IPS DF 19.7 (cell line): ENCODE data around the gene CACNG8.
A peak's percentile ranks its signal among the peaks of the same experiment; 100 is the strongest.
"Not testable (repeated sequence)": the region's sequence is repeated elsewhere in the genome, so short reads cannot be mapped to it uniquely, and the experiment has no call there.

ENCODE experiments used
- DNase-seq: peaks from one replicate; pipeline ENCODE4 v3.0.0-alpha.2; 2013; ENCODE audit warnings: low read depth, low spot score

The CACNG8 gene

GRCh38 chr19:54035215-54036178 is 72.8 kb downstream of the CACNG8 start:
- DNase-seq: peak; percentile 84

GRCh38 chr19:54036542-54036941 is 73.8 kb downstream of the CACNG8 start:
- DNase-seq: not testable (repeated sequence)
